GM23248 (cell line): ENCODE data around the gene SEC22A.

Source experiments
- EZH2 ChIP-seq: fragments of 200-600 bp; sonication (generic); IDR thresholded peaks from 2 replicates; pipeline ENCODE4 v1.6.1; 2018; ENCODE audit warnings: antibody characterized with exemption, mild to moderate bottlenecking; ENCODE audit not compliant: insufficient read depth, poor library complexity, severe bottlenecking
- EZH2phosphoT487 ChIP-seq: fragments of 200-600 bp; sonication (generic); IDR thresholded peaks from 2 replicates; pipeline ENCODE4 v1.6.1; 2018; ENCODE audit warnings: antibody characterized with exemption, moderate library complexity, mild to moderate bottlenecking, low read depth; ENCODE audit not compliant: insufficient read depth

- TF ChIP-seq EZH2phosphoT487 (no peak), EZH2 (no peak)
Observed at GRCh38 chr3:123270818-123271217, 69.1 kb downstream of the SEC22A start.
